Stomach (tissue), 4 donors: Measurements from ENCODE around the gene DTD1.

Source experiments
- CTCF ChIP-seq, 7 experiments: fragments of 450-650 bp in 4 of 7; fragments of 200-600 bp in 3 of 7; sonication (generic) in 3 of 7; IDR thresholded peaks; one replicate each; pipeline ENCODE4 v1.5.1; 2016 to 2019; ENCODE audit warnings: antibody characterized with exemption in 7 of 7, control low read depth in 2 of 7, mild to moderate bottlenecking in 1 of 7
- POLR2A ChIP-seq, 4 donors: fragments of 450-650 bp; IDR thresholded peaks; one replicate each; pipeline ENCODE4 v1.6.1; 2016; ENCODE audit warnings: antibody characterized with exemption in 4 of 4, control low read depth in 2 of 4, mild to moderate bottlenecking in 1 of 4, moderate library complexity in 1 of 4

- no peak for TF ChIP-seq CTCF (IDR thresholded peaks at IDR 0.05)
- no peak for TF ChIP-seq POLR2A (IDR thresholded peaks at IDR 0.05)
Observed at GRCh38 chr20:18669241-18670019, 81.6 kb downstream of the DTD1 start.
